HL-60/S4 treated with phorbol 12-myristate 13-acetate at 8.2 ng/mL for 4 days and 3 days (cell line): ENCODE measurements around the gene TRHDE.
"Not testable (repeated sequence)": the region's sequence is repeated elsewhere in the genome, so short reads cannot be mapped to it uniquely, and the experiment has no call there.

Source experiments
- in situ Hi-C: fragments of 300-500 bp; cut with MboI; formaldehyde crosslinking; loops from 2 replicates; pipeline ENCODE4 v1.15.0; 2022; ENCODE audit warnings: low sequenced_read_pairs

TRHDE gene

GRCh38 chr12:72602581-72602980 lies 330.4 kb downstream of the TRHDE start:
- in situ Hi-C loops: no loop called here

- in situ Hi-C loops: no loop called here
Observed at GRCh38 chr12:72605975-72606374, 333.8 kb downstream of the TRHDE start.

GRCh38 chr12:72610342-72610741 lies 338.2 kb downstream of the TRHDE start:
- in situ Hi-C loops: no loop called here

- in situ Hi-C loops: no loop called here
Observed at GRCh38 chr12:72610854-72611358, 338.7 kb downstream of the TRHDE start.

- in situ Hi-C loops: no loop called here
Observed at GRCh38 chr12:72612171-72612570, 340.0 kb downstream of the TRHDE start.

GRCh38 chr12:72618764-72619163 lies 346.6 kb downstream of the TRHDE start:
- in situ Hi-C loops: no loop called here

GRCh38 chr12:72622556-72622955 lies 350.4 kb downstream of the TRHDE start:
- in situ Hi-C loops: no loop called here

- in situ Hi-C loops: no loop called here
Observed at GRCh38 chr12:72631926-72632685, 359.9 kb downstream of the TRHDE start.

- in situ Hi-C loops: no loop called here
Observed at GRCh38 chr12:72642706-72643105, 370.5 kb downstream of the TRHDE start.

- in situ Hi-C loops: no loop called here
Observed at GRCh38 chr12:72647139-72647538, 375.0 kb downstream of the TRHDE start.

GRCh38 chr12:72658615-72659014 lies 386.4 kb downstream of the TRHDE start:
- in situ Hi-C loops: no loop called here

- in situ Hi-C loops: not testable (repeated sequence)
Observed at GRCh38 chr12:72660174-72660573, 388.0 kb downstream of the TRHDE start.

- in situ Hi-C loops: no loop called here
Observed at GRCh38 chr12:72673853-72674252, 401.7 kb downstream of the TRHDE start.

- in situ Hi-C loops: no loop called here
Observed at GRCh38 chr12:72676556-72676955, 404.4 kb downstream of the TRHDE start.

- in situ Hi-C loops: no loop called here
Observed at GRCh38 chr12:72677139-72677538, 405.0 kb downstream of the TRHDE start.

GRCh38 chr12:72677846-72678245 lies 405.7 kb downstream of the TRHDE start:
- in situ Hi-C loops: no loop called here

- in situ Hi-C loops: no loop called here
Observed at GRCh38 chr12:72679147-72679757, 407.1 kb downstream of the TRHDE start.

GRCh38 chr12:72681028-72681427 lies 408.9 kb downstream of the TRHDE start:
- in situ Hi-C loops: no loop called here

- in situ Hi-C loops: no loop called here
Observed at GRCh38 chr12:72684491-72684890, 412.3 kb downstream of the TRHDE start.

GRCh38 chr12:72692338-72692737 lies 420.2 kb downstream of the TRHDE start:
- in situ Hi-C loops: no loop called here

GRCh38 chr12:72694193-72694592 lies 422.0 kb downstream of the TRHDE start:
- in situ Hi-C loops: no loop called here

GRCh38 chr12:72699362-72699761 lies 427.2 kb downstream of the TRHDE start:
- in situ Hi-C loops: no loop called here
